Skeletal muscle satellite cell (primary cell): Measurements from ENCODE around the gene PRKAR2A.
"Not testable (repeated sequence)": the region's sequence is repeated elsewhere in the genome, so short reads cannot be mapped to it uniquely, and the experiment has no call there.

Experiments used
- H3K27me3 ChIP-seq: 2 replicates; pipeline ENCODE4 v1.7.0; 2013; ENCODE audit warnings: low read length; ENCODE audit not compliant: control insufficient read depth, insufficient read depth
- H3K36me3 ChIP-seq: 2 replicates; pipeline ENCODE4 v1.7.0; 2013; ENCODE audit warnings: mild to moderate bottlenecking, control low read depth, low read length; ENCODE audit not compliant: insufficient read depth
- H3K4me1 ChIP-seq: 2 replicates; pipeline ENCODE4 v1.7.0; 2013; ENCODE audit warnings: low read length; ENCODE audit not compliant: control insufficient read depth, insufficient read depth
- H3K4me2 ChIP-seq: 2 replicates; pipeline ENCODE4 v1.7.0; 2013; ENCODE audit warnings: mild to moderate bottlenecking, low read length
- H3K4me3 ChIP-seq: 2 replicates; pipeline ENCODE4 v1.7.0; 2013; ENCODE audit warnings: low read length
- H3K9ac ChIP-seq: 2 replicates; pipeline ENCODE4 v1.7.0; 2013; ENCODE audit warnings: mild to moderate bottlenecking, low read depth, low read length, moderate library complexity
- H3K9me3 ChIP-seq: replicated peaks from 2 replicates; pipeline ENCODE4 v1.7.0; 2013; ENCODE audit warnings: mild to moderate bottlenecking, control low read depth, low read length

The PRKAR2A gene

DNA sequence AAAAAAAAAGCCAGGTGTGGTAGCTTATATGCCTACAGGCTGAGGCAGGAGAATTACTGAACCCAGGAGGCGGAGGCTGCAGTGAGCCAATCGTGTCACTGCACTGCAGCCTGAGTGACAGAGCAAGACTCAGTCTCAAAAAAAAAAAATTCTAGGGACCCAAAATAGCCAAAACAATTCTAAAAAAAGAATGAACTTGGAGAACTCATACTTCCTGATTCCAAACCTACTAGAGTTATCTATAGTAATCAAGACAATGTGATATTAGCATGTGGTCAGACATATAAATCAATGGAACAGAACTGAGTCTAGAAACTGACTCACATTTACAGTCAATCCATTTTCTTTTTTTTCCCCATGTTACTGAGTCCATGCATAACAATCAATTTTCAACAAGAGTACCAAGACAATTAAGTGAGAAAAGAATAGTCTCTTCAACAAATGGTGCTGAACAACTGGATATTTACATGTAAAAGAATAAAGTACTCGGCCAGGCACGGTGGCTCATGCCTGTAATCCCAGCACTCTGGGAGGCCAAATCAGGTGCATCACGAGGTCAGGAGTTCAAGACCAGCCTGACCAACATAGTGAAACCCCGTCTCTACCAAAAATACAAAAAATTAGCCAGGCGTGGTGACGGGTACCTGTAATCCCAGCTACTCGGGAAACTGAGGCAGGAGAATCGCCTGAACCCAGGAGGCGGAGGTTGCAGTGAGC, 11.9 kb downstream of the PRKAR2A start:
- Histone ChIP-seq H3K9me3 (no peaks in the 10 kb centered on the region), H3K27me3 (no peaks in the 10 kb centered on the region), H3K4me3 (no peak overlapping the region), H3K36me3 (no peaks in the 10 kb centered on the region), H3K9ac (no peak overlapping the region), H3K4me1 (no peaks in the 10 kb centered on the region), H3K4me2 (no peak overlapping the region)

DNA sequence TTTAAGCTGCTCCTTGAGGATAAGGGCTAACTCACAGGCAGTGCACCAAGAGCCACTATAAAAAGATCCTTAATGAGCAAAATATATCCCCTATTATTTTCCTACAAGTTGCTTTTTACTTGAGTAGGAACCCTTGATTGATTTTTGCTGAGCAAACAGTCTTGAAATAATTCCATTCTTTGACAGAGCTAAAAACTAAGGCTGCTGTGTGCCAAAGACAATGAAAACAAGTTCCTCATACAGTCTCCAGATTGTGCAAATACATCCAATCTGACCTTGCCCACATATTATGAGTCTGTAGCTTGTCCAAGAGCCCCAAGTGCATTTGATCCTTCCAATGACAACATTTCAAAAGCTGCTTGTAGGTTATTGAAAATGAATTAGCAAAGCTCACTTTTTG, 15.0 kb downstream of the PRKAR2A start:
- H3K9me3 ChIP-seq, result no peaks in the 10 kb centered on the region
- no peak overlapping the region for H3K9ac ChIP-seq
- no peaks in the 10 kb centered on the region for H3K36me3 ChIP-seq
- no peak overlapping the region for H3K4me2 ChIP-seq
- no peaks in the 10 kb centered on the region for H3K27me3 ChIP-seq
- H3K4me1 ChIP-seq, result no peaks in the 10 kb centered on the region
- H3K4me3 ChIP-seq, result no peak overlapping the region

GRCh38 chr3:48830715-48831114, 17.0 kb downstream of the PRKAR2A start:
- H3K36me3 ChIP-seq, result no peaks in the 10 kb centered on the region
- H3K4me3 ChIP-seq, result no peak overlapping the region
- H3K9ac ChIP-seq, result no peak overlapping the region
- peaks cover 12% of the 10 kb centered on the region for H3K4me1 ChIP-seq
- no peaks in the 10 kb centered on the region for H3K27me3 ChIP-seq
- H3K4me2 ChIP-seq, result no peak overlapping the region
- H3K9me3 ChIP-seq, result no peaks in the 10 kb centered on the region

DNA sequence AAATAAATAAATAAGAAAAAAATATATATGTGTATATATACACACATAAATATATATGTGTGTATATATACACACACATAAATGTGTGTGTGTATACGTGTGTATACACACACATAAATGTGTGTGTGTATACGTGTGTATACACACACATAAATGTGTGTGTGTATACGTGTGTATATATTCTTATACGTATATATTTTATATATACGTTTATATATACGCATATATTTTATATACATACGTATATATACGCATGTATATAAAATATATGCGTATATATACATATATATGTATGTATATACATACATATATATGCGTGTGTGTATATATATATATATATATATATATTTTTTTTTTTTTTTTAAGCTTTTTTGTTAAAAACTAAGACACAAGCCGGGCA, 18.1 kb downstream of the PRKAR2A start:
- not testable (repeated sequence) for H3K4me2 ChIP-seq, H3K9ac ChIP-seq, H3K9me3 ChIP-seq, H3K27me3 ChIP-seq, H3K4me3 ChIP-seq, H3K36me3 ChIP-seq
- H3K4me1 ChIP-seq, result peaks cover 12% of the 10 kb centered on the region

DNA sequence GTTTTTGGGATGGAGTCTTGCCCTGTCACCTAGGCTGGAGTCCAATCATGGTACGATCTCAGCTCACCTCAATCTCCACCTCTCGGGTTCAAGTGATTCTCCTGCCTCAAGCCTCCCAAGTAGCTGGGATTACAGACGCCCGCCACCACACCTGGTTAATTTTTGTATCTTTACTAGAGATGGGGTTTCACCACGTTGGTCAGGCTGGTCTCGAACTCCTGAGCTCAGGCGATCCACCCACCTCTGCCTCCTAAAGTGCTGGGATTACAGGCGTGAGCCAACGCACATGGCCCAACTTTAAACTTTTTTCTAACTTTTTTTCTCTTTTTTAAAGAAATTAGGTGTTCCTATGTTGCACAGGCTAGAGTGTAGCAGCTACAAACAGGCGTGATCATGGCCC, 19.8 kb downstream of the PRKAR2A start:
- not testable (repeated sequence) for H3K9ac ChIP-seq, H3K4me3 ChIP-seq, H3K27me3 ChIP-seq, H3K9me3 ChIP-seq, H3K36me3 ChIP-seq, H3K4me2 ChIP-seq
- peaks cover 12% of the 10 kb centered on the region for H3K4me1 ChIP-seq

DNA sequence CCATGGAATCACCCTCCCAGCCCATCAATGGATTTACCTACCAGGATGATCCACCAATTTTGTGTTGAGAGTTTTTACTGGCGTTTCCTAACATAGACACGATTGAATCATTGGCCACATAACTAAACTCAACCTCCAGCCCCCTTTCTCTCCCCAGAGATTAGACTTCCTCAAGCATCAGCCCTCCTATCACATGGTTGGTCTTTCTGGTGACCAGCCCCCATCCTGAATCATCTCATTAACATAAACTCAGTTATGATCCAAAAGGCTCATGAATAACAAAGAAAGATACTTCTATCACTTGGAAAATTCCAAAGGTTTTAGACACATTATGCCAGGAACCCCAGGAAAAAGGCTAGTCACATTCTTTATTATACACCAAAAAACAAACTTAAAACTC, 21.2 kb downstream of the PRKAR2A start:
- H3K4me1 ChIP-seq, result peaks cover 12% of the 10 kb centered on the region
- H3K27me3 ChIP-seq, result no peaks in the 10 kb centered on the region
- H3K4me2 ChIP-seq, result peak overlapping the region; percentile 46
- no peak overlapping the region for H3K9ac ChIP-seq
- H3K36me3 ChIP-seq, result no peaks in the 10 kb centered on the region
- H3K4me3 ChIP-seq, result no peak overlapping the region
- no peaks in the 10 kb centered on the region for H3K9me3 ChIP-seq

- peaks cover 5% of the 10 kb centered on the region for H3K4me1 ChIP-seq
- no peaks in the 10 kb centered on the region for H3K9me3 ChIP-seq
- no peaks in the 10 kb centered on the region for H3K36me3 ChIP-seq
- no peak overlapping the region for H3K4me3 ChIP-seq
- no peak overlapping the region for H3K4me2 ChIP-seq
- no peaks in the 10 kb centered on the region for H3K27me3 ChIP-seq
- H3K9ac ChIP-seq, result no peak overlapping the region
These were observed 26.9 kb downstream of the PRKAR2A start for GRCh38 chr3:48820612-48821324.

DNA sequence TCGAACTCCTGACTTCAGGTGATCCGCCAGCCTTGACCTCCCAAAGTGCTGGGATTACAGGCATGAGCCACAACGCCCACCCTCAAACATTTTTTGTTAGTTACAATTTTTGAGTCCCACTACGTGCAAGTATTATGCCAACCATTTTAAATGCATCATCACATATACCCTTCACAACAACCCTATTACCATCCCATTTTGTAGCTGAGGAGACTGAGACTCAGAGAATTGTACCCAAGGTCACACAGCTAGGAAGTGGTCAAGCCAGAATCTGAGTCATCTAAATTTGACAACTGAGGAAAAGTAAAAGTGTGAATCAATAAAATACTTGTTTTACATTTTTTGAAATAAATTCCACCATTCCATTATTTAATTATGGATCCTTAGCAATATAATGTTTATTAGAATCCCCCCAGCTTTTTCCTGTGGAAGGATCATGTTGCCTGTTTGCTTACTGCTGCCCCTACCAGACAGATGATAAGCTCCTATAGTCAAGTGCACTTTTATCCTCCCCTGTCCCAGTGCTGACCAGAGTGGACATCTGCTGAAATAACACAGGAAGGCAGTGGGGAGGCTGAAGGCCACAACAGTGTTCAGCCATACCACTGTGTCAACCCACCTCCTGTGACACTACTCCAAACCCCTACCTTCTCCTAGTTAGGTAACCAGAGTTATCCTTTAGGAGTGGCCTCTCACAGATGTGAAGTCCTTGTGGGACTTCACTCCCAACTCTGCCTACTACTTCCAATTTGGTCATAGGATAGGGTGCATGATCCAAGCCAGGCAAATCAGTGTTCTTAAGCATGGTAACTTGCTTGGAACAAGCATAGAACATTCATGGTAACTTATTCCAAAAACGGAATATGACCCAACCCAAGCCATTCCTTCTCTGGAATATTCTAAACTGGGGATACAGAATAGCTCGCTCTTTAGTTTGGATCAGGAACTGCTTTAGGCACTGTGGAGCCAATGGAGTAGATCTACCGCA, 28.1 kb downstream of the PRKAR2A start:
- Histone ChIP-seq H3K36me3 (no peaks in the 10 kb centered on the region), H3K9me3 (no peaks in the 10 kb centered on the region), H3K4me3 (no peak overlapping the region), H3K4me2 (no peak overlapping the region), H3K4me1 (peaks cover 5% of the 10 kb centered on the region), H3K27me3 (no peaks in the 10 kb centered on the region), H3K9ac (no peak overlapping the region)

DNA sequence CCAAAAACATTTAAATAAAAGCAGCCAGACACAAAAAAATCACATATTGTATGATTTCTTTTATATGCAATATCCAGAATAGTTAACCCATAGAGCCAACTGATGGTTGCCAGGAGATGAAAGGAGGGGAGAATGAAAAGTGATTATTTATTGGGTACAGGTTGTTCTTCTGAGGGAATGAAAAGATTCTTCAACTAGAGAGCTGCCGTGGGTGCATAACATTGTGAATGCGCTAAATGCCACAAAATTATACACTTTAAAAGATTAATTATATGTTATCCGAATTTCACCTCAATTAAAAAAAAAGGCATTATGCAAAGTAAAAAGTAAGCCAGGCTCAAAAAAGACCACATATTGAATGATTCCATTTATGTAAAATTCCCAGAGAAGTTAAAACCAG, 36.1 kb downstream of the PRKAR2A start:
- no peaks in the 10 kb centered on the region for H3K9me3 ChIP-seq
- H3K9ac ChIP-seq, result no peak overlapping the region
- no peak overlapping the region for H3K4me3 ChIP-seq
- H3K4me1 ChIP-seq, result no peaks in the 10 kb centered on the region
- H3K36me3 ChIP-seq, result no peaks in the 10 kb centered on the region
- H3K4me2 ChIP-seq, result no peak overlapping the region
- no peaks in the 10 kb centered on the region for H3K27me3 ChIP-seq

DNA sequence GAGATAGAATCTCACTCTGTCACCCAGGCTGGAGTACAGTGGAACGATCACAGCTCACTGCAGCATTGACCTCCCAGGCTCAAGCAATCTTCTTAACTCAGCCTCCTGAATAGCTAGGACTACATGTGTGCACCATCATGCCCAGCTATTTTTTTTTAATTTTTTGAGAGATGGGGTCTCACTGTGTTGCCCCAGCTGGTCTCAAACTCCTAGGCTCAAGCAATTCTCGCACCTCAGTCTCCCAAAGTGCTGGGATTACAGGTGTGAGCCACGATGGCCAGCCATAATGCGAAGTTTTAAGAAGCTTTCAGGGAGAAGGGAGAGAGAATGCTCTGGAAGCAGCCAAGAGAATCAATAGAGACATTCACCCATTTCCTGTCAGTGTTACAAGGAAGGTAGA, 42.7 kb downstream of the PRKAR2A start:
- Histone ChIP-seq H3K4me1 (no peaks in the 10 kb centered on the region), H3K27me3 (no peaks in the 10 kb centered on the region), H3K4me3 (no peak overlapping the region), H3K9ac (no peak overlapping the region), H3K4me2 (no peak overlapping the region), H3K9me3 (no peaks in the 10 kb centered on the region), H3K36me3 (no peaks in the 10 kb centered on the region)

DNA sequence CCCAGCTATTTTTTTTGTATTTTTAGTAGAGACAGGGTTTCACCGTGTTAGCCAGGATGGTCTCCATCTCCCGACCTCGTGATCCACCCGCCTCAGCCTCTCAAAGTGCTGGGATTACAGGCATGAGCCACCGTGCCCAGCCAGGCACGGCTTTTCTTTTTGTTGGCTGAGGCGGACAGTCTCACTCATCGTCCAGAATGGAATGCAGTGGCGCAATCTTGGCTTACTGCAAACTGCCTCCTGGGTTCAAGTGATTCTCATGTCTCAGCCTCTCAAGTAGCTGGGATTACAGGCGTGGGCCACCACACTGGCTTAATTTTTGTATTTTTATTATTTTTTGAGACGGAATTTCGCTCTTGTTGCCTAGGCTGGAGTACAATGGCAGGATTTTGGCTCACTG, 46.8 kb downstream of the PRKAR2A start:
- not testable (repeated sequence) for H3K9me3 ChIP-seq, H3K4me1 ChIP-seq, H3K36me3 ChIP-seq, H3K9ac ChIP-seq, H3K4me3 ChIP-seq, H3K4me2 ChIP-seq, H3K27me3 ChIP-seq
